HepG2 (cell line): ENCODE results near the gene HSDL1. TPM values are rescaled to one million over a fixed set of nuclear protein-coding genes. Genes with fewer than 3 reads are reported as not detected.

ENCODE experiments used
- ARNTL ChIP-seq: sonication (generic); formaldehyde crosslinking; IDR thresholded peaks from 2 replicates; pipeline ENCODE4 v1.4.0; 2020; ENCODE audit warnings: mild to moderate bottlenecking, missing genetic modification reagents
- CENPX ChIP-seq: sonication (generic); formaldehyde crosslinking; IDR thresholded peaks from 2 replicates; pipeline ENCODE4 v1.9.0; 2021; ENCODE audit warnings: mild to moderate bottlenecking, missing genetic modification reagents, moderate library complexity
- FOXK2 ChIP-seq: fragments of 450-650 bp; IDR thresholded peaks from 2 replicates; pipeline ENCODE4 v1.6.1; 2016
- HCFC1 ChIP-seq: fragments of 150-350 bp; IDR thresholded peaks from 2 replicates; pipeline ENCODE4 v1.6.1; 2014; ENCODE audit warnings: low read depth, low read length
- KDM4B ChIP-seq: sonication (generic); formaldehyde crosslinking; IDR thresholded peaks from 2 replicates; pipeline ENCODE4 v1.4.0; 2020; ENCODE audit warnings: missing genetic modification reagents
- KDM6A ChIP-seq: IDR thresholded peaks from 2 replicates; pipeline ENCODE4 v1.6.1; 2016; ENCODE audit warnings: low read depth
- KMT2B ChIP-seq: IDR thresholded peaks from 2 replicates; pipeline ENCODE4 v1.6.1; 2016; ENCODE audit warnings: missing genetic modification reagents, missing compliant biosample characterization
- MYPOP ChIP-seq: sonication (generic); formaldehyde crosslinking; IDR thresholded peaks from 2 replicates; pipeline ENCODE4 v1.8.1; 2023; ENCODE audit warnings: mild to moderate bottlenecking, moderate library complexity, missing genetic modification reagents
- PCBP1 ChIP-seq: fragments of 200-400 bp; formaldehyde crosslinking; IDR thresholded peaks from 2 replicates; pipeline ENCODE4 v1.6.1; 2017; ENCODE audit warnings: mild to moderate bottlenecking, low read depth, low read length, borderline replicate concordance
- REST ChIP-seq, 2 experiments: IDR thresholded peaks; 2 replicates each; pipeline ENCODE4 v1.6.1; 2011 to 2012; ENCODE audit warnings: low read length in 2 of 2, borderline replicate concordance in 1 of 2, low read depth in 1 of 2, mild to moderate bottlenecking in 1 of 2, moderate library complexity in 1 of 2
- RFX1 ChIP-seq: fragments of 450-650 bp; IDR thresholded peaks from 2 replicates; pipeline ENCODE4 v1.6.1; 2017
- RFXAP ChIP-seq: sonication (generic); formaldehyde crosslinking; IDR thresholded peaks from 2 replicates; pipeline ENCODE4 v1.4.0; 2020; ENCODE audit warnings: missing genetic modification reagents, borderline replicate concordance
- SMC3 ChIP-seq: IDR thresholded peaks from 2 replicates; pipeline ENCODE4 v1.6.1; 2011; ENCODE audit warnings: low read length, improper control_type of control experiment
- ZKSCAN5 ChIP-seq: sonication (generic); formaldehyde crosslinking; IDR thresholded peaks from 2 replicates; pipeline ENCODE4 v1.5.1; 2020; ENCODE audit warnings: mild to moderate bottlenecking, missing genetic modification reagents
- ZNF12 ChIP-seq: sonication (generic); formaldehyde crosslinking; IDR thresholded peaks from 2 replicates; pipeline ENCODE4 v1.5.0; 2020; ENCODE audit warnings: missing genetic modification reagents
- ZNF367 ChIP-seq: sonication (generic); formaldehyde crosslinking; IDR thresholded peaks from 2 replicates; pipeline ENCODE4 v1.4.0; 2020; ENCODE audit warnings: missing genetic modification reagents, borderline replicate concordance
- ZNF503 ChIP-seq: sonication (generic); formaldehyde crosslinking; IDR thresholded peaks from 2 replicates; pipeline ENCODE4 v1.4.0; 2020; ENCODE audit warnings: missing genetic modification reagents
- ZNF577 ChIP-seq: sonication (generic); formaldehyde crosslinking; IDR thresholded peaks from 2 replicates; pipeline ENCODE4 v1.4.0; 2020; ENCODE audit warnings: mild to moderate bottlenecking, low read depth, missing genetic modification reagents, borderline replicate concordance
- ZNF660 ChIP-seq: sonication (generic); formaldehyde crosslinking; IDR thresholded peaks from 2 replicates; pipeline ENCODE4 v1.5.1; 2020; ENCODE audit warnings: mild to moderate bottlenecking, low read depth, missing genetic modification reagents, borderline replicate concordance
- ZNF674 ChIP-seq: sonication (generic); formaldehyde crosslinking; IDR thresholded peaks from 2 replicates; pipeline ENCODE4 v1.5.0; 2020; ENCODE audit warnings: low read depth, mild to moderate bottlenecking, missing genetic modification reagents
- ZNF75D ChIP-seq: sonication (generic); formaldehyde crosslinking; IDR thresholded peaks from 2 replicates; pipeline ENCODE4 v1.8.1; 2023; ENCODE audit warnings: missing genetic modification reagents, mild to moderate bottlenecking, borderline replicate concordance
- ZNF761 ChIP-seq: sonication (generic); formaldehyde crosslinking; conservative IDR thresholded peaks from 2 replicates; pipeline ENCODE4 v1.4.0; 2020; ENCODE audit warnings: mild to moderate bottlenecking, missing genetic modification reagents
- ZNF772 ChIP-seq: sonication (generic); formaldehyde crosslinking; IDR thresholded peaks from 2 replicates; pipeline ENCODE4 v1.5.0; 2020; ENCODE audit warnings: mild to moderate bottlenecking, missing genetic modification reagents
- ZNF776 ChIP-seq: sonication (generic); formaldehyde crosslinking; IDR thresholded peaks from 2 replicates; pipeline ENCODE4 v1.4.0; 2020; ENCODE audit warnings: mild to moderate bottlenecking, missing genetic modification reagents
- ZSCAN25 ChIP-seq: sonication (generic); formaldehyde crosslinking; IDR thresholded peaks from 2 replicates; pipeline ENCODE4 v1.8.0; 2022; ENCODE audit warnings: mild to moderate bottlenecking, missing genetic modification reagents
- polyA plus RNA-seq, 8 experiments: library from polyadenylated mRNA; depleted of rRNA in 3 of 8; stranded (reverse) in 7 of 8; unstranded in 1 of 8; fragments of >200 nt; fragmentation: Illumina TruSeq in 4 of 8; extraction: Trizol in 4 of 8; gene quantifications; 2 replicates each; pipeline versions ENCODE4 v1.2.1 to v1.2.3, GENCODE V29; 2011 to 2016; ENCODE audit warnings: low read depth in 4 of 8, missing spikeins in 1 of 8, mixed read lengths in 1 of 8; ENCODE audit not compliant: insufficient read depth in 1 of 8
- total RNA-seq, 5 experiments: library from RNA; depleted of rRNA; stranded (reverse); fragments of >200 nt; fragmentation: Illumina TruSeq; extraction: Trizol; gene quantifications; 2 replicates each; pipeline ENCODE4 v1.2.3, GENCODE V29; 2016; ENCODE audit warnings: low read depth in 1 of 5

The HSDL1 gene
- total and polyA plus RNA-seq, 2 of the 13 experiments (the other 11 are each of a cell fraction or from before 2014, with no cell fraction given) = 49.2 to 49.7 TPM

DNA sequence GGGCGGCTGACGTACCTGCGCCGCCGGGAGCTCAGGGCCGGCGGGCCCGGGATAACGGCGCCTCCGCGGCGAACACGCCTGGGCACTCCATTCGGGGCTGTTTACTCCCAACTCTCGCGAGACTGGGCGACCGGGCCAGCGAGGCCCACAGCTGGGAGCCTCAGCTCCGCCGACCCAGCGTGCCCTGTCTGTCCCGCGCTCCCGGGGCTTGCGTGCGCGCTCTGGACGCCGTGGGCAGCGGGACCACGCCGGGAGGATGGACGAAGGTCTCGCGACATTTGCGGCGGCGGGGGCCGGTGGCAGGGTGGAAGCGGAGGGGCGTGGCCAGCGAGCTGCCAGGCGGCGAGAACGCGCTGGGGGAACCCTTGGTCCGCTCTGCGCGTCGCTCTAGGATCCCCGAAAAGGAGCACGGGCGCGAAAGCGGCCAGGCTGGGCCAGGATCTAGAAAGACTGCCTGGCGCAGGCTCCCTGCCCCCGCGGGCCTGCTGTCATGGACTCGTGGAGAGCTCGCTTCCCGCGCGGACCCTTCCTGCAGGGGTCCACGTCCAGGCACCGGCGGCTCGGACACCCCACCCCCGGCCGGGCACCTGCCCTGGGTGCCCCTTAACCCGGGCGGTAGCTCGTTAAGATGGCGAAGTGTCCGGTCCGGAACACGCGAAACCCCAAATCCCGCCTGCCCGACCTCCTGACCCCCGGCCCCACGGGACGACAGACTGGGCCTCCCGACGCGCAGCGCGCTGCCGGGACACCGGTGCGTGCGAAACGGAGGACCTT is 28.1 kb downstream of the HSDL1 start, which contains the start of gene MBTPS1 (continued):
- TF ChIP-seq ZNF75D (CRISPR knock-in tag) (no peak), CENPX (CRISPR knock-in tag) (no peak), ZNF776 (peak; percentile 97), REST (IDR thresholded peaks at IDR 0.05; ENCODE audit: borderline replicate concordance in 1 of 2, low read depth in 1 of 2, low read length in 2 of 2) (no peak), KDM6A (CRISPR knock-in tag) (no peak), ZNF367 (CRISPR knock-in tag) (0 out of 2 replicates have a peak, but pooled peaks have one; percentile 9), FOXK2 (peak; percentile 97), RFXAP (CRISPR knock-in tag) (no peak; the same call in 1 of the 2 replicates), ARNTL (CRISPR knock-in tag) (no peak), SMC3 (no peak), ZNF674 (CRISPR knock-in tag) (peak; percentile 2; the same call in 1 of the 2 replicates), PCBP1 (peak; percentile 82; the same call in 1 of the 2 replicates), ZNF772 (CRISPR knock-in tag) (peak; percentile 72; the same call in 1 of the 2 replicates), RFX1 (no peak), ZNF12 (CRISPR knock-in tag) (no peak), ZNF761 (CRISPR knock-in tag) (peak; percentile 55), MYPOP (peak; percentile 46), HCFC1 (peak; percentile 41; the same call in 1 of the 2 replicates), ZKSCAN5 (CRISPR knock-in tag) (no peak), KMT2B (CRISPR knock-in tag) (peak; percentile 96), ZNF577 (CRISPR knock-in tag) (no peak), ZSCAN25 (CRISPR knock-in tag) (no peak), ZNF660 (CRISPR knock-in tag) (0 out of 2 replicates have a peak, but pooled peaks have one; percentile 22), KDM4B (0 out of 2 replicates have a peak, but pooled peaks have one; percentile 30), ZNF503 (no peak)
